SK-N-MC (cell line): Measurements from ENCODE around the gene SERPINE2.

Source experiments
- DNase-seq: peaks from one replicate; pipeline ENCODE4 v3.0.0-alpha.2; 2011; ENCODE audit warnings: low read depth, low spot score
- H3K27ac ChIP-seq: fragments of 200-600 bp; sonication (generic); 2 replicates; pipeline ENCODE4 v1.5.1; 2016; ENCODE audit warnings: mixed run types
- H3K36me3 ChIP-seq: fragments of 200-600 bp; sonication (generic); 2 replicates; pipeline ENCODE4 v1.6.1; 2017; ENCODE audit warnings: antibody characterized with exemption, low read length, mixed read lengths; ENCODE audit not compliant: insufficient read depth
- H3K4me3 ChIP-seq: fragments of 200-600 bp; sonication (generic); 2 replicates; pipeline ENCODE4 v1.5.1; 2016
- H3K9ac ChIP-seq: fragments of 200-600 bp; sonication (generic); 2 replicates; pipeline ENCODE4 v1.8.0; 2017; ENCODE audit warnings: mixed run types, mixed read lengths; ENCODE audit not compliant: insufficient read length
- H3K9me3 ChIP-seq: fragments of 200-600 bp; sonication (generic); 2 replicates; pipeline ENCODE4 v1.6.1; 2017; ENCODE audit warnings: low read depth, mild to moderate bottlenecking, antibody characterized with exemption, low read length, moderate library complexity, mixed read lengths
- EZH2 ChIP-seq: fragments of 200-600 bp; sonication (generic); IDR thresholded peaks from one replicate; pipeline ENCODE4 v1.6.1; 2017; ENCODE audit warnings: antibody characterized with exemption
- FOXP2 ChIP-seq: optimal IDR thresholded peaks from 2 replicates; pipeline ENCODE3; 2011; ENCODE audit warnings: mild to moderate bottlenecking, moderate library complexity; ENCODE audit not compliant: insufficient read depth; ENCODE audit errors: extremely low read length, control extremely low read depth
- POLR2AphosphoS5 ChIP-seq: IDR thresholded peaks from 2 replicates; pipeline ENCODE4 v1.6.1; 2012; ENCODE audit warnings: mild to moderate bottlenecking, low read depth, low read length, borderline replicate concordance

SERPINE2 gene, protein sequence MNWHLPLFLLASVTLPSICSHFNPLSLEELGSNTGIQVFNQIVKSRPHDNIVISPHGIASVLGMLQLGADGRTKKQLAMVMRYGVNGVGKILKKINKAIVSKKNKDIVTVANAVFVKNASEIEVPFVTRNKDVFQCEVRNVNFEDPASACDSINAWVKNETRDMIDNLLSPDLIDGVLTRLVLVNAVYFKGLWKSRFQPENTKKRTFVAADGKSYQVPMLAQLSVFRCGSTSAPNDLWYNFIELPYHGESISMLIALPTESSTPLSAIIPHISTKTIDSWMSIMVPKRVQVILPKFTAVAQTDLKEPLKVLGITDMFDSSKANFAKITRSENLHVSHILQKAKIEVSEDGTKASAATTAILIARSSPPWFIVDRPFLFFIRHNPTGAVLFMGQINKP

DNA sequence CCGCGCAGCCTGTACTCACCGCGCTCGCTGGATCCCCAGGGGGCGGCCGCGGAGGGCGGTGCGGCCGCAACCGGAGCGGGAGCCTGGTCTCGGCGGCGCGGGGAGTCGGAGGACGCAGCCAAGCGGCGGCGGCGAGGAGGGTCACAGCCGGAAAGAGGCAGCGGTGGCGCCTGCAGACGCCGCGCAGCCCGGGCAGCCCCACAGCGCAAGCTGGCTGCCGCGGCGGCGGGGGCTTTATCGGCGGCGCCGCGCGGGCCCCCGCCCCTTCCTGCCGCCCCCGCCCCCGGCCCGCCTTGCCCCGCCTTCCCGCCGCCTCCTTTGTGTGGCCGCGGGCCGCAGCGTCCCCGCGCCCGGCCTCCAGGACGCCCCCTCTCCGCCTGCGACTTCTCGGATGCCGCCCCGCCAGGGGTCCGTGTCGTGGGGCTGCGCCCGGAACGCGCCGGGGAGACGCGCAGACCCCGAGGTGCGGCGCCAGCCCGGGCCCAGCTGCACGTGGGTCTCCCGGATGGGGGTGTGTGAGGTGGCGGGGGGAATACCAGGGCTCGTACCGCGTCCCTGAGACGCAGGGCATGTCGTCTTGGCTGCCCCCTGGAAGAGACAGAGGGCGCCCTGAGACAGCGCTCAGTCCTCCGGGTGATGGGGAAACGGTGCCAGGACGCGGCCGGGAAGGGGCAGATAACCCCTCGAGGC lies at the start of gene SERPINE2:
Gene SERPINE2 (minus strand): TSS at position 207 of the 690 bp plus-strand sequence. CDS start 37,386 bp downstream, outside the sequence.
- H3K27ac ChIP-seq, result no peak within 1 kb of the TSS
- H3K9me3 ChIP-seq, result no peaks in the 10 kb centered on the region
- DNase-seq, result no peak
- peak within 1 kb of the TSS; percentile 89 for H3K4me3 ChIP-seq
- peak within 1 kb of the TSS; percentile 81 for H3K9ac ChIP-seq
- H3K36me3 ChIP-seq, result no peaks in the 10 kb centered on the region
- TF ChIP-seq EZH2 (no peak), POLR2AphosphoS5 (peak; percentile 60; the same call in 1 of the 2 replicates)

DNA sequence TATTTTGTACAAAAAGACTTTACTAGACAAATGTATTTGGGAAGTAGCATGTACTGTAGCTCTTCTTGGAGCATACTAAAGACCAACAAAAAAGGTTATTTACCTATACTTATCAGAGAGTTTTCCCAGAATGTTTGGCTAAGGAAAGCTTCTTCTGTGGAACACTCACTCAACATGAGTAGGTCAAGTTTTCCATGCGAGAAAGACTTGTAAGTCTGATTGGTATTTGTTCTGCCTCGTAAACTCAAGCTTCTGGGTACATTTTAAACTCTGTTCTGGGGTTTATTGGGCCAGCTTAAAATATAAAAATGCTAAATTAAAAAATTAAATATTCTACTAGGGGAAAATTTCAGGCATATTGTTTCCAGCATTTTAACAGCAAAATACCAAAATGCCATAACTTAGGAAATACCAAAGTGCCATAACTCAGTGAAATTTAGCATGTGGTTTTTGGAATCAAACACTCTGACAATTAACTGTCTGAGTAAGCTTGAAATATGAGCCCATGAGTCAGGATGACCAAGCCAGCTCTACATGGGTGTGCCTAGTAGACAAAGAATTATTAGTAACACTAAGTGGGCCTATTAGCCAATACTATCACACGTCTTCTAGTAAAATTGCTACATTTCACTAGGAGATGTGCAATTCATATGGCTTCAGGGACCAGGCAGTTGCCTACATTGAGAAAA lies 47.3 kb upstream of the SERPINE2 start:
- no peak overlapping the region for H3K4me3 ChIP-seq
- H3K36me3 ChIP-seq, result no peaks in the 10 kb centered on the region
- H3K9me3 ChIP-seq, result no peaks in the 10 kb centered on the region
- H3K9ac ChIP-seq, result no peak overlapping the region
- H3K27ac ChIP-seq, result peak overlapping the region; percentile 64; the same call in 1 of the 2 replicates
- no peak for TF ChIP-seq EZH2
- TF ChIP-seq FOXP2, result no peak
- no peak for TF ChIP-seq POLR2AphosphoS5
- no peak for DNase-seq

DNA sequence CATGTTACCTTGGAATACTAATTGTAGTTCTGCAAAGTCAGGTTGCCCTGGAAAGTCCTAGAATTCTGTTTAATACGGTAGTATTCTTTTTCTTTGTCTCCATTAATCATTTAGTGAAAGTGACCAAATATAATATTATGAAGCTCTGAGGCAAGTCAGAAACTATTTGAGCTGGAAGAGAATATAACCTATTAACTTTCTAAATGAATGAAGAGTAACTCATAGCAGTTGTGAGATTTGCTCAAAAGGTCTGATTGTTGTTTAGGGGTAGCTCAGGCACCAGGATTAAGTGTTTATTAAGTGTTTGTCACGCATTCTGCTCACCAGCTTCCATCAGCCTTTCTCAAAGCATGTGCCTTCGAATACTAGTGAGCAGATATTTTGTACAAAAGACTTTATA lies 46.7 kb upstream of the SERPINE2 start:
- Histone ChIP-seq H3K4me3 (no peak overlapping the region), H3K36me3 (no peaks in the 10 kb centered on the region), H3K27ac (peak overlapping the region; percentile 64; the same call in 1 of the 2 replicates), H3K9me3 (no peaks in the 10 kb centered on the region), H3K9ac (no peak overlapping the region)
- DNase-seq, result no peak
- TF ChIP-seq EZH2, result no peak
- TF ChIP-seq FOXP2, result no peak
- no peak for TF ChIP-seq POLR2AphosphoS5

DNA sequence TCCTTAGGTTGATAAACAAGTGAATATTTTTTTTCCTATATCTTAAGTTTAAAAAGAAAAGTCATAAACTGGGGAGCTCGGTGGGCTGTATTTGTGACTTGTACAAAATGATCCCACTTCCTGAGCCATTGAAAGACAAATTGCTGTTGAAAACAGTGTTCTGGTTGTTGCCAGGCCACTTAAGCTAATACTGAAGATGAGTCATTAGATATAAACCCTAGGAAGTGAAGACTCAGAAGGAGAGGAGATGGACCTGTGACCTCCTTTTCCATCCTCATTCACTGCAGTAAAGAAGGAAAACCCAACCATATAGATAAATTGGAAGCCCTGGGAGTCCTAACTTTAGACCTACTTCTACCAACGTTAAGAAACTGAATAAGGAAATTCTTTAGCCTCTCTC lies 46.2 kb upstream of the SERPINE2 start:
- no peak overlapping the region for H3K9ac ChIP-seq
- peak overlapping the region; percentile 64; the same call in 1 of the 2 replicates for H3K27ac ChIP-seq
- no peak for DNase-seq

DNA sequence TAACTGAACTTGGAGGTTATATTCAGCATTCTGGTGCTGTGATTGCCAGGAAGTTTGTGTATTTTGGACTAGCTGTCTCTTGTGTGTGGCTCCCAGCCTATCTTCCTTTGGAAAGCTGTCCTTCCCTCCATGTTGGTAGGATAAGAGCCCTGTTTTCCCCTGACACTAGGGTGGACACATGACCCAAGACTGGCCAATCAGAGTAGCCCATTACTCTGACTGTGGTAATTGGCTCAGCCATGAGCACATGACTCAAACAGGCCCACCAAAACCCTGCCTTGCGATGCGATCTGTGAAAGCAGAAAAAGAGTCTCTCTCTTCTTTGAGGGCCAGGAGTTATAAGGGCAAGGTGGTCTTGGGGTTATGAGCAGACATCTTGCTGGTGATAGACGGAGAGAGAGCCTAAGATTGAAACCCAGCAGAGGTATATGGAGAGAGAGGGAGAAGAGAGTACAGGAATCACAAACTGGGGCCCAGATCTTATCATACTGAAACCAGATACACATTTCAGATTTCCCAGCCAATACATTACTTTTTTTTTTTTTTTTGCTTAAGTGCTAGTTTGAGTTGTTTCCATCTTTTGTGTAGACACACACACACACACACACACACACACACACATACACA lies 45.3 kb upstream of the SERPINE2 start:
- no peak for TF ChIP-seq FOXP2
- TF ChIP-seq POLR2AphosphoS5, result no peak
- TF ChIP-seq EZH2, result no peak
- no peaks in the 10 kb centered on the region for H3K9me3 ChIP-seq
- H3K9ac ChIP-seq, result no peak overlapping the region
- H3K36me3 ChIP-seq, result no peaks in the 10 kb centered on the region
- no peak for DNase-seq
- no peak overlapping the region for H3K27ac ChIP-seq
- H3K4me3 ChIP-seq, result no peak overlapping the region

More for the DNA sequence above, 46.2 kb upstream of the SERPINE2 start:
- Histone ChIP-seq H3K9me3 (no peaks in the 10 kb centered on the region), H3K36me3 (no peaks in the 10 kb centered on the region), H3K4me3 (no peak overlapping the region)
- no peak for TF ChIP-seq EZH2

DNA sequence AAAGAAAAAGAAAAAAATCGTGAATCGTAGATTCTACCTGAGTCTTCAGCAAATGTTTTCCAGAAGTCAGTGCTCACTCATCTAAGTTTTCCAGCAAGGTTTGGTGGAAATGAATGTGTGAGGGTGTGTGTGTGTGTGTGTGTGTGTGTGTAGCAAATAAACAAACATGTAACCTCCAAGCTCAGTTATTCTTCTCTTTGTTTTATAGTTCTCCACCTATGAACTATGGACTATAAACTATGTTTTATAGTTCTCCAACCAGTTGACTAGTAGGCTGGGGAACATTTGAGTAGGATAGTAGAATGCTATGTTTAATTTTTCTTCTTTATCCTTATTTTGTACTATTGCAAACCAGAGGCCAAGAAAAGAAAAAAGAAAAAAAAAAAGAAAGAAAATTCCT lies 44.6 kb upstream of the SERPINE2 start:
- DNase-seq, result no peak
- Histone ChIP-seq H3K4me3 (no peak overlapping the region), H3K36me3 (no peaks in the 10 kb centered on the region), H3K9me3 (no peaks in the 10 kb centered on the region), H3K27ac (no peak overlapping the region), H3K9ac (no peak overlapping the region)
- TF ChIP-seq FOXP2 (no peak), POLR2AphosphoS5 (no peak), EZH2 (no peak)

DNA sequence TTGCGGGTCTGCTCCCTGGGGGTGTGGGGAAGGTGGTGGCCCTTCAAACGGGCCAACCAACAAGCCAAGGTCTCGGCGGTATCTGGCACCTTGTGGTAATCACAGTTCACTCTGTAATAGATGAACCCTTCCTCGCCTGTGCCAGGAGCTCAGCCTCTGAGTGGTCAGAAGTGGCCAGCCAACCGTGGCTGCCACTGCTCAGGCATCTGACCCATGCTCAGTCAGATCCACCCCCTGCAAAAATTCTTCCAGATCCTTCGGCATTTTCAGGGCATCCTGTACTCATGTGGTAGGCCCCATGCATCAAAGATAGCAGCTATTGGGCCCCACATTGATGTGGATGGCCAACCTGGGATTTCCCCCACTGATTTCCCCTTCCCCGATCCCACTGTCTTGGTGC lies 39.6 kb upstream of the SERPINE2 start:
- no peak for DNase-seq
- no peak overlapping the region for H3K4me3 ChIP-seq
- H3K9me3 ChIP-seq, result no peaks in the 10 kb centered on the region
- no peaks in the 10 kb centered on the region for H3K36me3 ChIP-seq
- H3K9ac ChIP-seq, result no peak overlapping the region
- H3K27ac ChIP-seq, result no peak overlapping the region
- TF ChIP-seq POLR2AphosphoS5, result no peak
- TF ChIP-seq EZH2, result no peak
- TF ChIP-seq FOXP2, result no peak
